CD4-positive, alpha-beta T cell (primary cell): ENCODE measurements around the gene CBFA2T3. TPM values are rescaled to one million over a fixed set of nuclear protein-coding genes. Genes with fewer than 3 reads are reported as not detected.
A peak's percentile ranks its signal among the peaks of the same experiment; 100 is the strongest.

Experiments
- ATAC-seq: fragments of 200-7000 bp; cut with Tn5 transposase; one replicate; pipeline ENCODE4 v1.10.0; 2022; ENCODE audit warnings: mild to moderate bottlenecking; ENCODE audit not compliant: poor library complexity
- CTCF ChIA-PET: fragments of 350-600 bp; sonication (Branson Sonifier 250); formaldehyde crosslinking; loops from one replicate; lab custom pipeline; 2021; ENCODE audit warnings: antibody characterized with exemption, inconsistent platforms; lab: Charles Lee
- POLR2A ChIA-PET: fragments of 350-600 bp; sonication (Branson Sonifier 250); formaldehyde crosslinking; loops from one replicate; lab custom pipeline; 2021; ENCODE audit warnings: antibody characterized with exemption, inconsistent platforms; lab: Charles Lee
- DNase-seq, 14 experiments: peaks; one replicate each; pipeline ENCODE4 v3.0.0-alpha.2; 2013 to 2020; ENCODE audit warnings: mixed read lengths in 2 of 14
- H3K27ac ChIP-seq, 2 donors: one replicate each; pipeline versions ENCODE4 v1.5.1 to v1.7.0; 2013; ENCODE audit warnings: low read length in 2 of 2, low read depth in 1 of 2, mild to moderate bottlenecking in 1 of 2
- H3K27me3 ChIP-seq, 2 experiments: 1 replicate in 1 of 2; 2 replicates in 1 of 2; pipeline versions ENCODE4 v1.6.1 to v1.7.0; 2013; ENCODE audit warnings: low read length in 2 of 2, control low read depth in 1 of 2, mild to moderate bottlenecking in 1 of 2, moderate library complexity in 1 of 2; ENCODE audit not compliant: insufficient read depth in 2 of 2, control insufficient read depth in 1 of 2
- H3K36me3 ChIP-seq: one replicate; pipeline ENCODE4 v1.6.1; 2013; ENCODE audit warnings: low read length, control low read depth; ENCODE audit not compliant: insufficient read depth
- H3K4me1 ChIP-seq: one replicate; pipeline ENCODE4 v1.6.1; 2013; ENCODE audit warnings: low read length, control low read depth; ENCODE audit not compliant: insufficient read depth
- H3K4me3 ChIP-seq: one replicate; pipeline ENCODE4 v1.5.1; 2013; ENCODE audit warnings: mild to moderate bottlenecking, low read length, moderate library complexity
- H3K9me3 ChIP-seq, 2 experiments: 1 replicate in 1 of 2; 2 replicates in 1 of 2; pipeline versions ENCODE4 v1.6.1 to v1.7.0; 2013; ENCODE audit warnings: low read length in 2 of 2, mild to moderate bottlenecking in 2 of 2, control low read depth in 1 of 2, moderate library complexity in 1 of 2; ENCODE audit not compliant: control insufficient read depth in 1 of 2, insufficient read depth in 1 of 2
- H3K27ac Mint-ChIP-seq: one replicate; pipeline ENCODE4 v1.8.0; 2020; ENCODE audit warnings: mixed read lengths
- H3K27me3 Mint-ChIP-seq: one replicate; pipeline ENCODE4 v1.8.0; 2021; ENCODE audit warnings: mixed read lengths
- H3K36me3 Mint-ChIP-seq: one replicate; pipeline ENCODE4 v1.8.0; 2021; ENCODE audit warnings: low read depth, mixed read lengths
- H3K4me1 Mint-ChIP-seq: one replicate; pipeline ENCODE4 v1.8.0; 2021; ENCODE audit warnings: low read depth, mixed read lengths
- H3K4me3 Mint-ChIP-seq: one replicate; pipeline ENCODE4 v1.8.0; 2020; ENCODE audit warnings: mild to moderate bottlenecking, mixed read lengths
- H3K9me3 Mint-ChIP-seq: one replicate; pipeline ENCODE4 v1.8.0; 2020; ENCODE audit warnings: mixed read lengths
- intact Hi-C, 2 experiments: fragments of 100-400 bp; cut with DNase I in 1 of 2; cut with micrococcal nuclease in 1 of 2; formaldehyde crosslinking; loops; one replicate each; pipeline versions ENCODE4 v1.15.1 to v1.9.0; 2023 to 2025; cut with DNase I, micrococcal nuclease
- total RNA-seq, 174 experiments: library from RNA in 2 of 174; stranded (reverse) in 2 of 174; gene quantifications; one replicate each; pipeline ENCODE4 v1.2.3 and lab custom pipeline; 2021 to 2026
- TF ChIP-seq, protein P1 (sequence below): fragments of 200-600 bp; IDR thresholded peaks from one replicate; pipeline ENCODE4 v1.8.0; 2022; ENCODE audit warnings: antibody characterized with exemption, mild to moderate bottlenecking

Gene CBFA2T3
- total RNA-seq, 2 experiments from 2014 or later = 0.80 to 1.6 TPM

DNA sequence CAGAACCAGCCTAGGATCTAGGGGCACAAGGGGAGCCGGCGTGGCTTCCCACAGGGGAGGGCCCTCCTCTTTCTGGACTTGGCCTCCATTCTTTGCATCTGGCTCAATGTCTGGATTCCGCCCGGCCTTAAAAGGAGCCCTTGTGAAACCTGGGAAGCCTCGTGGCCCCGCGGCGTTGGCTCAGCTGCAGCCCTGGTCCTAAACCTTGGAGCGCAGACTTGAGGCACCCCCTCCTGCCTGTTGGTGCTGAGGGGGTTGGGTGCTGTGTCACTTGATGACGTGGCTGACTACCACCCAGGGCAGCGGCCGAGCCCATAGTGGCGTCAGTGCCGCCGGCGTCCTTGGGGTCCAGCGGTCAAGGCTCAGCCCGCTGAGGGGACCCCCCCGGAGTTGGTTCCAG, 115.6 kb downstream of the CBFA2T3 start:
- TF ChIP-seq, protein P1, sequence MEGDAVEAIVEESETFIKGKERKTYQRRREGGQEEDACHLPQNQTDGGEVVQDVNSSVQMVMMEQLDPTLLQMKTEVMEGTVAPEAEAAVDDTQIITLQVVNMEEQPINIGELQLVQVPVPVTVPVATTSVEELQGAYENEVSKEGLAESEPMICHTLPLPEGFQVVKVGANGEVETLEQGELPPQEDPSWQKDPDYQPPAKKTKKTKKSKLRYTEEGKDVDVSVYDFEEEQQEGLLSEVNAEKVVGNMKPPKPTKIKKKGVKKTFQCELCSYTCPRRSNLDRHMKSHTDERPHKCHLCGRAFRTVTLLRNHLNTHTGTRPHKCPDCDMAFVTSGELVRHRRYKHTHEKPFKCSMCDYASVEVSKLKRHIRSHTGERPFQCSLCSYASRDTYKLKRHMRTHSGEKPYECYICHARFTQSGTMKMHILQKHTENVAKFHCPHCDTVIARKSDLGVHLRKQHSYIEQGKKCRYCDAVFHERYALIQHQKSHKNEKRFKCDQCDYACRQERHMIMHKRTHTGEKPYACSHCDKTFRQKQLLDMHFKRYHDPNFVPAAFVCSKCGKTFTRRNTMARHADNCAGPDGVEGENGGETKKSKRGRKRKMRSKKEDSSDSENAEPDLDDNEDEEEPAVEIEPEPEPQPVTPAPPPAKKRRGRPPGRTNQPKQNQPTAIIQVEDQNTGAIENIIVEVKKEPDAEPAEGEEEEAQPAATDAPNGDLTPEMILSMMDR = no peak
- Mint-ChIP-seq H3K4me1 (peaks cover 15% of the 10 kb centered on the region), H3K27ac (no peak overlapping the region), H3K4me3 (peak overlapping the region; percentile 56), H3K27me3 (peaks cover 3% of the 10 kb centered on the region), H3K36me3 (peaks cover 48% of the 10 kb centered on the region), H3K9me3 (no peaks in the 10 kb centered on the region)
- intact Hi-C loops = no loop called here
- Histone ChIP-seq H3K27me3 (no peaks in the 10 kb centered on the region), H3K36me3 (peaks cover 46% of the 10 kb centered on the region), H3K4me3 (no peak overlapping the region), H3K4me1 (peaks cover 16% of the 10 kb centered on the region), H3K9me3 (no peaks in the 10 kb centered on the region), H3K27ac (no peak overlapping the region)
- DNase-seq (no peak), ATAC-seq (no peak)
- POLR2A ChIA-PET = no interaction called here
- CTCF ChIA-PET = no interaction called here

DNA sequence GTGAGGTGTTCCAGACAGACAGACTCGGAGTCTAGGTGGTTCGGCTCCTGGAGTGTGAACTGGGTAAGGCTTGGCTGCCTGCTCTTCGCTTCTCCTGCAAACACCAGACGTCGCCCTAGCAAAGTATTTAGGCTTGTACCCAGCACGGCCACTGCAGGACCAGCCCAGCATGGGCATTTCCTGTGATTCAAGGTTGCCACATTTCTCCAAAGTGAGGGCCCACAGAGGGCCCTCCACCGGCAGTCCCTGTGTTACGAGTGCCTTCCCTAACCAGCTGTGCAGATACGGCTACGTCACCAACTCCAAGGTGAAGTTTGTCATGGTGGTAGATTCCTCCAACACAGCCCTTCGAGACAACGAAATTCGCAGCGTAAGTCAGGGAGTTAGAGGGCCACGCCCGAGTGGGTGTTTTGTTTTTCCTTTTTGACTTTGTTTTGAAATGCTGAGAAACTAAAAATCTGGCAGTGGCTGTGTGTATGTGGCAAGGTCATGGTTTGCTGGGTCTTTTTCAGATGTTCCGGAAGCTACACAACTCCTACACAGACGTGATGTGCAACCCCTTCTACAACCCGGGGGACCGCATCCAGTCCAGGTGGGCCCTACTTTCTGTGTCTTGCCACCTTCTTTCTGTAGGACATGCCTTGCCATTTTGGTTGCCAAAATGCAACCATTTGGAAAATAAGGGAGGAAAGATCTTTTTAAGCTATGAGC, 117.5 kb downstream of the CBFA2T3 start:
- Histone ChIP-seq H3K4me1 (peaks cover 34% of the 10 kb centered on the region), H3K27ac (no peak overlapping the region), H3K27me3 (no peaks in the 10 kb centered on the region), H3K9me3 (no peaks in the 10 kb centered on the region), H3K36me3 (peaks cover 46% of the 10 kb centered on the region), H3K4me3 (no peak overlapping the region)
- DNase-seq (no peak), ATAC-seq (no peak)
- intact Hi-C loops = loop anchor here in 1 of 2 experiments (5.0 kb wide), 6 partner anchors 122 to 798 kb away; partner anchors contain the start of genes CHMP1A, SPATA33, ZFPM1 and ZNF778
- H3K4me1 Mint-ChIP-seq = peaks cover 27% of the 10 kb centered on the region
- TF ChIP-seq, protein P1 = no peak
- no peak overlapping the region for H3K27ac Mint-ChIP-seq
- H3K27me3 Mint-ChIP-seq = peaks cover 3% of the 10 kb centered on the region
- no peaks in the 10 kb centered on the region for H3K9me3 Mint-ChIP-seq
- POLR2A ChIA-PET = interaction anchor here (1.0 to 3.9 kb wide), 2 partner anchors 47 to 48 kb away, joined by 3 to 67 read pairs; partner anchors contain the start of gene APRT
- H3K36me3 Mint-ChIP-seq = peaks cover 48% of the 10 kb centered on the region
- H3K4me3 Mint-ChIP-seq = no peak overlapping the region
- CTCF ChIA-PET = no interaction called here

DNA sequence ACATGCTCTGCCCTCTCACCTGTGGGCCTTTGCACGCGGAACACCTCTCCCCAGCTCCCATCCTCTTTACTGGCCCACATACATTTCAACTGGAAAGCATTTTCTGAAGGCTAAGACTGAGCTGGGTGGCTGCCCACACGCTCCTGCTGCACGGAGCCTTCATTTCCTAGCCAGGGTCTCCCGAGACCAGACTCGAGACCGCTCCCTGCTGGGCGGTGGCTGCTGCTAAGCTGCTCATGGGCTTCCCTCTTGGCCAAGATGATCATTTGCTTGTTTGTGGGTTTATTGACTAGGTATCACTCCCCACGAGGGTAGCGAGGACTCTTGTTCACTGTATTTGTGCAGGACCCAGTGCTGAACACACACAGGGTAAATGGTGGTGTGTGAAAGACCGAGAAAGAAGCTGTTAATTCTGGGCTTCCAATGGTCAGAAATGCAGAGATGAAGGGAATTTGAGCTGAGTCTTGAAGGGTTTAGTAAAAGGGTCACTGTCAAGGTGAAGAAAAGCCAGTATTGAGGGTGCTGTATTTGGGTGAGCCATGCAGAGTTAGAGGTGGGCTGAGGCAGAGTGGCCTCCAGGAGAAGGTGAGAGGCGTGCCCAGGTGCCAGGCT, 119.2 kb downstream of the CBFA2T3 start:
- Mint-ChIP-seq H3K4me1 (peaks cover 27% of the 10 kb centered on the region), H3K4me3 (peak overlapping the region; percentile 100), H3K36me3 (peaks cover 48% of the 10 kb centered on the region), H3K27ac (peak overlapping the region; percentile 99), H3K9me3 (no peaks in the 10 kb centered on the region), H3K27me3 (peaks cover 3% of the 10 kb centered on the region)
- Histone ChIP-seq H3K9me3 (no peaks in the 10 kb centered on the region), H3K27me3 (no peaks in the 10 kb centered on the region), H3K4me1 (peaks cover 47% of the 10 kb centered on the region), H3K36me3 (peaks cover 43% of the 10 kb centered on the region), H3K4me3 (peak overlapping the region; percentile 100), H3K27ac (peak overlapping the region; percentile 69 to 74)
- intact Hi-C loops = loop anchor here (1.0 to 5.0 kb wide), 12 partner anchors 44 to 799 kb away; partner anchors contain the start of genes ZNF778 (in 2 of the 2), CHMP1A (in 1 of the 2), SPATA33 (in 1 of the 2) and ZFPM1 (in 1 of the 2)
- TF ChIP-seq, protein P1 = peak; percentile 71
- ChIA-PET CTCF (interaction anchor here (0.6 to 2.6 kb wide), 10 partner anchors 38 to 1089 kb away, joined by 3 to 19 read pairs (median 4); partner anchors contain the start of genes APRT and ZC3H18), POLR2A (interaction anchor here (0.6 to 3.9 kb wide), 19 partner anchors 11 to 387 kb away, joined by 3 to 67 read pairs (median 6); partner anchors contain the start of genes ACSF3, APRT, CDH15 and MVD)
- DNase-seq (peak; percentile 52 to 87 (median 72)), ATAC-seq (peak; percentile 57)
